HepG2 (cell line): ENCODE data around the gene NDRG2. TPM values are rescaled to one million over a fixed set of nuclear protein-coding genes. Genes with fewer than 3 reads are reported as not detected.

Experiments
- CTCF ChIP-seq: sonication (generic); formaldehyde crosslinking; IDR thresholded peaks from 2 replicates; pipeline ENCODE4 v1.5.0; 2020; ENCODE audit warnings: mild to moderate bottlenecking, missing genetic modification reagents, moderate library complexity
- DZIP1 ChIP-seq: sonication (generic); formaldehyde crosslinking; IDR thresholded peaks from 2 replicates; pipeline ENCODE4 v1.5.0; 2020; ENCODE audit warnings: mild to moderate bottlenecking, missing genetic modification reagents
- HOXA9 ChIP-seq: sonication (generic); formaldehyde crosslinking; IDR thresholded peaks from 2 replicates; pipeline ENCODE4 v1.8.1; 2022; ENCODE audit warnings: missing genetic modification reagents, mild to moderate bottlenecking, moderate library complexity, borderline replicate concordance
- IKZF5 ChIP-seq: IDR thresholded peaks from 2 replicates; pipeline ENCODE4 v1.6.1; 2018; ENCODE audit warnings: missing genetic modification reagents, mild to moderate bottlenecking, missing compliant biosample characterization
- KLF16 ChIP-seq, 2 experiments: sonication (generic) in 1 of 2; formaldehyde crosslinking in 1 of 2; IDR thresholded peaks; 2 replicates each; pipeline versions ENCODE4 v1.6.1 to v1.8.0; 2016 to 2023; ENCODE audit warnings: missing genetic modification reagents in 2 of 2, missing compliant biosample characterization in 1 of 2
- PCBP1 ChIP-seq: fragments of 200-400 bp; formaldehyde crosslinking; IDR thresholded peaks from 2 replicates; pipeline ENCODE4 v1.6.1; 2017; ENCODE audit warnings: mild to moderate bottlenecking, low read depth, low read length, borderline replicate concordance
- PRDM4 ChIP-seq: sonication (generic); formaldehyde crosslinking; IDR thresholded peaks from 2 replicates; pipeline ENCODE4 v1.9.0; 2021; ENCODE audit warnings: missing genetic modification reagents, borderline replicate concordance
- PREB ChIP-seq: sonication (generic); formaldehyde crosslinking; IDR thresholded peaks from 2 replicates; pipeline ENCODE4 v1.4.0; 2020; ENCODE audit warnings: missing genetic modification reagents
- SNAPC4 ChIP-seq: sonication (generic); formaldehyde crosslinking; IDR thresholded peaks from 2 replicates; pipeline ENCODE4 v1.4.0; 2020; ENCODE audit warnings: mild to moderate bottlenecking, missing genetic modification reagents
- SNAPC5 ChIP-seq: sonication (generic); formaldehyde crosslinking; IDR thresholded peaks from 2 replicates; pipeline ENCODE4 v1.8.1; 2023; ENCODE audit warnings: mild to moderate bottlenecking, missing genetic modification reagents, borderline replicate concordance
- ZNF256 ChIP-seq: sonication (generic); formaldehyde crosslinking; conservative IDR thresholded peaks from 2 replicates; pipeline ENCODE4 v1.4.0; 2020; ENCODE audit warnings: missing genetic modification reagents
- ZNF468 ChIP-seq: sonication (generic); formaldehyde crosslinking; IDR thresholded peaks from 2 replicates; pipeline ENCODE4 v1.8.0; 2022; ENCODE audit warnings: mild to moderate bottlenecking, moderate library complexity, missing genetic modification reagents
- polyA plus RNA-seq, 8 experiments: library from polyadenylated mRNA; depleted of rRNA in 3 of 8; stranded (reverse) in 7 of 8; unstranded in 1 of 8; fragments of >200 nt; fragmentation: Illumina TruSeq in 4 of 8; extraction: Trizol in 4 of 8; gene quantifications; 2 replicates each; pipeline versions ENCODE4 v1.2.1 to v1.2.3, GENCODE V29; 2011 to 2016; ENCODE audit warnings: low read depth in 4 of 8, missing spikeins in 1 of 8, mixed read lengths in 1 of 8; ENCODE audit not compliant: insufficient read depth in 1 of 8
- total RNA-seq, 5 experiments: library from RNA; depleted of rRNA; stranded (reverse); fragments of >200 nt; fragmentation: Illumina TruSeq; extraction: Trizol; gene quantifications; 2 replicates each; pipeline ENCODE4 v1.2.3, GENCODE V29; 2016; ENCODE audit warnings: low read depth in 1 of 5

NDRG2 gene
- total and polyA plus RNA-seq, 2 of the 13 experiments (the other 11 are each of a cell fraction or from before 2014, with no cell fraction given), result 27.2 to 189 TPM

GRCh38 chr14:20970983-20971704 lies 53.7 kb downstream of the NDRG2 start (continued):
- no peak for TF ChIP-seq HOXA9 (CRISPR knock-in tag)
- no peak for TF ChIP-seq PRDM4 (CRISPR knock-in tag)
- peak; percentile 85; the same call in 1 of the 2 replicates for TF ChIP-seq SNAPC4 (CRISPR knock-in tag)
- no peak for TF ChIP-seq ZNF468 (CRISPR knock-in tag)
- TF ChIP-seq PCBP1, result 0 out of 2 replicates have a peak, but pooled peaks have one; percentile 47
- TF ChIP-seq ZNF256 (CRISPR knock-in tag), result peak; percentile 89
- no peak for TF ChIP-seq SNAPC5 (CRISPR knock-in tag)
- peak; percentile 73; the same call in 1 of the 2 replicates for TF ChIP-seq DZIP1
- peak in 1 of 2 experiments; percentile 54; a peak in 2 of 4 replicates for TF ChIP-seq KLF16 (CRISPR knock-in tag; IDR thresholded peaks at IDR 0.05)
- peak; percentile 11; the same call in 1 of the 2 replicates for TF ChIP-seq IKZF5 (CRISPR knock-in tag)
- TF ChIP-seq CTCF (CRISPR knock-in tag), result peak; percentile 97
- TF ChIP-seq PREB (CRISPR knock-in tag), result no peak
